Left ventricle myocardium inferior (tissue), 1 donor: ENCODE measurements around the gene ALOX12. TPM values are rescaled to one million over a fixed set of nuclear protein-coding genes. Genes with fewer than 3 reads are reported as not detected.

ENCODE experiments used
- DNase-seq: peaks from one replicate; pipeline ENCODE4 v3.0.0-alpha.2; 2020
- H3K27ac ChIP-seq: fragments of 200-600 bp; replicated peaks from 2 replicates; pipeline ENCODE4 v1.8.0; 2021
- H3K27me3 ChIP-seq: fragments of 200-600 bp; 2 replicates; pipeline ENCODE4 v1.8.0; 2021; ENCODE audit warnings: low read depth
- H3K36me3 ChIP-seq: fragments of 200-600 bp; 2 replicates; pipeline ENCODE4 v1.8.0; 2021
- H3K4me1 ChIP-seq: fragments of 200-600 bp; 2 replicates; pipeline ENCODE4 v1.8.0; 2021
- H3K4me3 ChIP-seq: fragments of 200-600 bp; 2 replicates; pipeline ENCODE4 v1.8.0; 2021; ENCODE audit warnings: mild to moderate bottlenecking, moderate library complexity
- H3K9me3 ChIP-seq: fragments of 200-600 bp; replicated peaks from 2 replicates; pipeline ENCODE4 v1.8.0; 2021
- intact Hi-C: fragments of 100-400 bp; cut with micrococcal nuclease; formaldehyde crosslinking; loops from one replicate; pipeline ENCODE4 v1.11.0; 2022
- total RNA-seq: library from RNA; stranded (reverse); fragmentation: NEBNext Ultra II Directional; extraction: Animal tissue kit (Norgen Biotek cat#: 25700); gene quantifications from one replicate; pipeline ENCODE4 v1.2.1, GENCODE V29; 2021
- TF ChIP-seq, protein P1 (sequence below): fragments of 200-600 bp; IDR thresholded peaks from 2 replicates; pipeline ENCODE4 v1.8.0; 2021; ENCODE audit warnings: antibody characterized with exemption, mild to moderate bottlenecking, borderline replicate concordance
- donor health status: DM: no; HTN: yes; CAD: no; lungs with severe emphysema.

The ALOX12 gene
- total RNA-seq, 1 donor from 2014 or later: not detected

DNA sequence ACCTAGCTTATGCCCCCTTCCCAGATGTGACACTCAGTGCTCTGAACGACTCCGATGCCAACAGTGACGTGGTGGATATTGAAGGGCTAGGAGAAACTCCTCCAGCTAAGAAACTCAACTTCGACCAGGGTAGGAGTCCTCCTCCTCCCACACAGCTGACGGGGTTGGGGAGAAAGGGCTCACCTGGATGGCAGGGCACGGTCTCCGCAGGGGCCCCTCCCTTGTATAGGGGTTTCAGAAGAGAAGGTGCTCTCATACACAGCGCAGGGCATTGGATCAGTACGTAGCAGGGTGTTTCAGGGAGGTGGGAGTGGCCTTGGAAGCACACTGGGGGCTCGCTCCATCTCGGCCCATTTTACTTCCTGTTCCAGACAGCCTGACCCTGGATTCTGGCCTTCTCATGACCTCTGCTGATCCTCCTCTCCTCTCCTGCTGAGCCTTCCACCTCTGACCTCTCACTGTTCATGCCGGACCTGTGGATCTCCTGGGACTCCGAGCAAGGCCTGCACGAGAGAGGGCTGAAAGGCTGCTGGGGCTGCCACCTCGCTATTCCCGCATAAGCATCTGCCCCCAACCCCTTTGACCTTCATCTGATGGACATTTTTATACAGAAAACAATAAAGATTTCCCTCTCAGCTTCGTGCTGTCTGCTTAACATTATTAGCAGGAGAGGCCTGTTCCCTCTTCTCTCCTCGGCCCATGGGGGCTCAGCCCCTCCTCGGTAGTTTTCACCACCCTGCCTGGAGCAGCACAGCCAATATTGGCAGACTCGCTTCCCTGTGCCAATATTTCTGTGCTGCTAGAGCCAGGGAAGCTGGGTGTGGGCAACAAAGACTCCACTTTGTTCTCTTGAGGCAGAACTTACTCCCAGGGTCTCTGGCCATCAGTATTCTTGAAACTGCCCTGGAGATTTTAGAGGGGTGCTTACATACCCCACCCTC lies 21.3 kb downstream of the ALOX12 start:
- H3K27ac ChIP-seq: peak overlapping the region; percentile 99
- H3K4me1 ChIP-seq: peaks cover 95% of the 10 kb centered on the region
- H3K36me3 ChIP-seq: no peaks in the 10 kb centered on the region
- H3K27me3 ChIP-seq: peaks cover 2% of the 10 kb centered on the region
- no peaks in the 10 kb centered on the region for H3K9me3 ChIP-seq
- H3K4me3 ChIP-seq: peak overlapping the region; percentile 68
- intact Hi-C loops: no loop called here
- DNase-seq: no peak
- TF ChIP-seq, protein P1, sequence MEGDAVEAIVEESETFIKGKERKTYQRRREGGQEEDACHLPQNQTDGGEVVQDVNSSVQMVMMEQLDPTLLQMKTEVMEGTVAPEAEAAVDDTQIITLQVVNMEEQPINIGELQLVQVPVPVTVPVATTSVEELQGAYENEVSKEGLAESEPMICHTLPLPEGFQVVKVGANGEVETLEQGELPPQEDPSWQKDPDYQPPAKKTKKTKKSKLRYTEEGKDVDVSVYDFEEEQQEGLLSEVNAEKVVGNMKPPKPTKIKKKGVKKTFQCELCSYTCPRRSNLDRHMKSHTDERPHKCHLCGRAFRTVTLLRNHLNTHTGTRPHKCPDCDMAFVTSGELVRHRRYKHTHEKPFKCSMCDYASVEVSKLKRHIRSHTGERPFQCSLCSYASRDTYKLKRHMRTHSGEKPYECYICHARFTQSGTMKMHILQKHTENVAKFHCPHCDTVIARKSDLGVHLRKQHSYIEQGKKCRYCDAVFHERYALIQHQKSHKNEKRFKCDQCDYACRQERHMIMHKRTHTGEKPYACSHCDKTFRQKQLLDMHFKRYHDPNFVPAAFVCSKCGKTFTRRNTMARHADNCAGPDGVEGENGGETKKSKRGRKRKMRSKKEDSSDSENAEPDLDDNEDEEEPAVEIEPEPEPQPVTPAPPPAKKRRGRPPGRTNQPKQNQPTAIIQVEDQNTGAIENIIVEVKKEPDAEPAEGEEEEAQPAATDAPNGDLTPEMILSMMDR: no peak

DNA sequence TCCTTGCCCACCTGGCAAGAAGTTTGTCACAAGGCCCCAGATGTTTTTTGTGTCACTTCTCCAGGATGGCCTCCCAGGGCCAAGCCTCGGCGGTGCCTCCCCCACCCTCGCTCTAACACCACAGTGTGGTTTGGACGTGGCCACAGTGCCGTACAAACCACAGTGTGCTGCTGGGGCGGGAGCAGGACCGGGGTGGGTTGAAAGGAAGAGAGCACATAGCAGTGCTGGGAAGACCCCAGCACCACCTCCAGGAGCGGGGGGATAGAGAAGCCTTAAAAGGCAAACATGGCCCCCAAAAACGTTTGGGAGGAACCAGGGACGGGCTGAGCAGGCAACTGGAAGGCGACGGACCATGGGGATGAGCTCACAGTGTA lies 22.0 kb downstream of the ALOX12 start:
- Histone ChIP-seq H3K9me3 (no peaks in the 10 kb centered on the region), H3K4me1 (peaks cover 94% of the 10 kb centered on the region), H3K4me3 (peak overlapping the region; percentile 68), H3K36me3 (no peaks in the 10 kb centered on the region), H3K27ac (peak overlapping the region; percentile 99), H3K27me3 (peaks cover 8% of the 10 kb centered on the region)
- TF ChIP-seq, protein P1: no peak
- no peak for DNase-seq
- intact Hi-C loops: no loop called here

DNA sequence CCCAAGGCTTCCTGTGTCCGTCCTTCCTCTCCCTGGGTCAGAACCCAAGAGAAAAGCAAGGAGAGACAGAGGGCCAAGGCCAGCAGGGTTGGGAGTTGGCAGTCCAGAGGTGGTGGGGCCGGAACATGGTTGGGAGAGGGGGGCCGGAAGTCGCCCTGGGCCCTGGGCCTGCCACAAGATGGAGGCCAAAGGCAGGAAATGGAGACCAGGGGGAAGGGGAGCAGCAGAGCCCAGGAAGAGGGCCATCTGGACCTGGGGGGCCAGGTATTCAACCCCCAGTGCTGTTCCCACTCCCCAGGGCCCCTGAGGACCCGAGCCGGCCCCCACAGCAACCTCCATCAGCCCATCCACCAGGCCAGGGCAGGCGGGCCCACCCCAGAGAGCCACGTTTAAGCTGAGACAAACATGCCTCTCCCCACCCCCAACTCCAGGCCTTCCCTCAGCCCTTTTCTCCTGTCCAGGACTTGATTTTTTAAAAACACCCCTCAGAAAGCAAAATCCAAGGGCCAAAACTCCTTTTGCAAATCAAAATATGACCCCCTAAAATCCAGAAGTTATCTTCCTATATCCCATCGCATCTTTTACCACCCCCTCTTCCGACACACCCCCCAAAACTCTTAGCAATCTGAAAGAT lies 22.6 kb downstream of the ALOX12 start:
- TF ChIP-seq, protein P1: no peak
- intact Hi-C loops: no loop called here
- Histone ChIP-seq H3K27me3 (peaks cover 15% of the 10 kb centered on the region), H3K4me1 (peaks cover 92% of the 10 kb centered on the region), H3K27ac (peak overlapping the region; percentile 99), H3K4me3 (peak overlapping the region; percentile 68), H3K9me3 (no peaks in the 10 kb centered on the region), H3K36me3 (no peaks in the 10 kb centered on the region)
- DNase-seq: no peak

DNA sequence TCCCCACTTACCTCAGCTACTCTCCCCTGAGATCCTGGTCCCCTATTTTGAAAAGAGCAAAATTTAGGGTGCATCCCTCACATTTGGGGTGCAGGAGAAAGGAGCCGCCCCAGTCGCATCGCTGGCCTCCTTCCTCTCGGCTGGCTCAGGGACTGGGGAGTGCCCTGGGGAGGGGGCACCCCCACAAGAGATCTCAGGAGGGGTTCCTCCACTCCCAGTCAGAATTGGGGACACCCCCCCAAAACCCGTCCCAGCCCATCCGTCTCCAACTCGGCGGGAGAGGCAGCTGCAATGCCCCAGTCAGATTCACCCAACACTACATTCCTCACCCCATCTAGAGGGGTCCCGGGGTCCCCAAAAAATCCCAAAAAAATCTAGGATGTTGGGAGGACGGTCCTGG lies 23.5 kb downstream of the ALOX12 start:
- intact Hi-C loops: no loop called here
- Histone ChIP-seq H3K4me3 (peak overlapping the region; percentile 68), H3K4me1 (peaks cover 89% of the 10 kb centered on the region), H3K27ac (peak overlapping the region; percentile 99), H3K36me3 (no peaks in the 10 kb centered on the region), H3K27me3 (peaks cover 20% of the 10 kb centered on the region), H3K9me3 (no peaks in the 10 kb centered on the region)
- TF ChIP-seq, protein P1: no peak
- no peak for DNase-seq

DNA sequence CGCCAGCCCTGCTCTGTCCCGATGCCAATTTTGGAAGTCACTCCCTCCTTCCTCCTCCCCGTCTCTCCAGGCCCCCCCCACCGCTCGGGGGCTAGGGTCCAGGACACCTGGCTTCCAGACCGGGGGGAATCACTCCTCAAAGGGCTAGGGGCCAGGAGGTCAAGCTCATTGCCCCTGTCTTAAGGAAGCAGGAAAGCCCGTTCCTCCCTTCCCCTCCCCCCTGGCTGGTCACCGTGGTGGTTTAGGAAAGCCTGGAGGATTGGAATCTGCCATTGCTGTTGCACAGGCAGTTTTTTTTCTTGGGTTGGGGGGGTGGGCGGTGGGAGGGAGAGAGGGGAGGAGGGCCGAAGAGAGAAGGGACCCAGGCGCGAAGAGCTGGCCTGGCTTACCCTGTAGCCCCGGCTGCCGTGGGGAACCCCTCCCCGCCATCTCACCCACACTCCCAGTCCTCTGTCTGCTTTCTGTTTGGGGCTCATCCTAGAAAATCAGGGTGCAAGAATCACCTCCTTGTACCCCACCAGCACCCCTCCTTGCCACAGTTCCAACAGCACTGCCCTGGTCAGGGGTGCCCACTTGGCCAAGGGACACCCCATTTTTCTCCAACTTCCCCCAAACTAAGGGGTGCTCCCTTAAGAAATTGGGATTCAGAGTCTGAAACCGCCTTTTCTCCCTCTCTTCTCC lies 24.1 kb downstream of the ALOX12 start:
- peaks cover 95% of the 10 kb centered on the region for H3K4me1 ChIP-seq
- H3K27me3 ChIP-seq: peaks cover 20% of the 10 kb centered on the region
- no peak for DNase-seq
- peak overlapping the region; percentile 99 for H3K27ac ChIP-seq
- no peaks in the 10 kb centered on the region for H3K9me3 ChIP-seq
- TF ChIP-seq, protein P1: no peak
- intact Hi-C loops: no loop called here
- H3K4me3 ChIP-seq: peak overlapping the region; percentile 68
- no peaks in the 10 kb centered on the region for H3K36me3 ChIP-seq
